HepG2 (cell line): ENCODE data around the gene CCDC85C. TPM values are rescaled to one million over a fixed set of nuclear protein-coding genes. Genes with fewer than 3 reads are reported as not detected.

Source experiments
- AKNA ChIP-seq: sonication (generic); formaldehyde crosslinking; IDR thresholded peaks from 2 replicates; pipeline ENCODE4 v1.4.0; 2020; ENCODE audit warnings: missing genetic modification reagents, borderline replicate concordance
- ATM ChIP-seq: fragments of 450-650 bp; IDR thresholded peaks from 2 replicates; pipeline ENCODE4 v1.7.1; 2017; ENCODE audit warnings: mild to moderate bottlenecking, borderline replicate concordance
- CENPT ChIP-seq: sonication (generic); formaldehyde crosslinking; IDR thresholded peaks from 2 replicates; pipeline ENCODE4 v1.8.0; 2022; ENCODE audit warnings: low read depth, mild to moderate bottlenecking, moderate library complexity, missing genetic modification reagents
- CREB1 ChIP-seq, 2 experiments: fragments of 450-650 bp in 1 of 2; IDR thresholded peaks; 2 replicates each; pipeline ENCODE4 v1.6.1; 2016 to 2017; ENCODE audit warnings: control low read depth in 1 of 2, mild to moderate bottlenecking in 1 of 2, missing compliant biosample characterization in 1 of 2, missing genetic modification characterization in 1 of 2
- ELF1 ChIP-seq: sonication (generic); formaldehyde crosslinking; IDR thresholded peaks from 2 replicates; pipeline ENCODE4 v1.4.0; 2020; ENCODE audit warnings: missing genetic modification reagents
- ETV5 ChIP-seq: IDR thresholded peaks from 2 replicates; pipeline ENCODE4 v1.6.1; 2018; ENCODE audit warnings: missing biosample characterization, missing genetic modification reagents, inconsistent platforms, borderline replicate concordance
- SUZ12 ChIP-seq: fragments of 150-350 bp; IDR thresholded peaks from 2 replicates; pipeline ENCODE4 v1.6.1; 2014; ENCODE audit warnings: low read depth, low read length
- TARDBP ChIP-seq: sonication (generic); formaldehyde crosslinking; IDR thresholded peaks from 2 replicates; pipeline ENCODE4 v1.8.0; 2022; ENCODE audit warnings: mild to moderate bottlenecking, missing genetic modification reagents
- THAP7 ChIP-seq: sonication (generic); formaldehyde crosslinking; IDR thresholded peaks from 2 replicates; pipeline ENCODE4 v1.8.1; 2023; ENCODE audit warnings: mild to moderate bottlenecking, missing genetic modification reagents
- ZBED4 ChIP-seq: sonication (generic); formaldehyde crosslinking; IDR thresholded peaks from 2 replicates; pipeline ENCODE4 v1.4.0; 2020; ENCODE audit warnings: missing genetic modification reagents, borderline replicate concordance
- ZNF274 ChIP-seq: sonication (generic); formaldehyde crosslinking; IDR thresholded peaks from 2 replicates; pipeline ENCODE4 v1.5.1; 2020; ENCODE audit warnings: mild to moderate bottlenecking, missing genetic modification reagents
- ZNF530 ChIP-seq: sonication (generic); formaldehyde crosslinking; IDR thresholded peaks from 2 replicates; pipeline ENCODE4 v1.5.0; 2020; ENCODE audit warnings: low read depth, mild to moderate bottlenecking, missing genetic modification reagents
- ZNF605 ChIP-seq: sonication (generic); formaldehyde crosslinking; IDR thresholded peaks from 2 replicates; pipeline ENCODE4 v1.8.0; 2022; ENCODE audit warnings: mild to moderate bottlenecking, missing genetic modification reagents
- polyA plus RNA-seq, 8 experiments: library from polyadenylated mRNA; depleted of rRNA in 3 of 8; stranded (reverse) in 7 of 8; unstranded in 1 of 8; fragments of >200 nt; fragmentation: Illumina TruSeq in 4 of 8; extraction: Trizol in 4 of 8; gene quantifications; 2 replicates each; pipeline versions ENCODE4 v1.2.1 to v1.2.3, GENCODE V29; 2011 to 2016; ENCODE audit warnings: low read depth in 4 of 8, missing spikeins in 1 of 8, mixed read lengths in 1 of 8; ENCODE audit not compliant: insufficient read depth in 1 of 8
- total RNA-seq, 5 experiments: library from RNA; depleted of rRNA; stranded (reverse); fragments of >200 nt; fragmentation: Illumina TruSeq; extraction: Trizol; gene quantifications; 2 replicates each; pipeline ENCODE4 v1.2.3, GENCODE V29; 2016; ENCODE audit warnings: low read depth in 1 of 5
- TF ChIP-seq, protein P1 (sequence below): sonication (generic); formaldehyde crosslinking; IDR thresholded peaks from 2 replicates; pipeline ENCODE4 v1.5.1; 2020; ENCODE audit warnings: missing genetic modification reagents, mild to moderate bottlenecking, borderline replicate concordance
- TF ChIP-seq, protein P2 (sequence below): IDR thresholded peaks from 2 replicates; pipeline ENCODE4 v1.6.1; 2018; ENCODE audit warnings: missing genetic modification reagents
- TF ChIP-seq, protein P3 (sequence below): sonication (generic); formaldehyde crosslinking; IDR thresholded peaks from 2 replicates; pipeline ENCODE4 v1.5.0; 2020; ENCODE audit warnings: missing genetic modification reagents

Gene CCDC85C
- total and polyA plus RNA-seq, 2 of the 13 experiments (the other 11 are each of a cell fraction or from before 2014, with no cell fraction given), result 18.8 to 43.8 TPM

GRCh38 chr14:99604278-99604765 lies 315 bp upstream of the CCDC85C start (continued):
- 0 out of 2 replicates have a peak, but pooled peaks have one; percentile 35 for TF ChIP-seq ZBED4 (CRISPR knock-in tag)
- TF ChIP-seq CREB1 (IDR thresholded peaks at IDR 0.05), result peak; percentile 17; the same call in 1 of the 2 replicates
- no peak for TF ChIP-seq CREB1 (CRISPR knock-in tag; IDR thresholded peaks at IDR 0.05)
- no peak for TF ChIP-seq ELF1
- TF ChIP-seq TARDBP (CRISPR knock-in tag), result no peak
- TF ChIP-seq, protein P1, sequence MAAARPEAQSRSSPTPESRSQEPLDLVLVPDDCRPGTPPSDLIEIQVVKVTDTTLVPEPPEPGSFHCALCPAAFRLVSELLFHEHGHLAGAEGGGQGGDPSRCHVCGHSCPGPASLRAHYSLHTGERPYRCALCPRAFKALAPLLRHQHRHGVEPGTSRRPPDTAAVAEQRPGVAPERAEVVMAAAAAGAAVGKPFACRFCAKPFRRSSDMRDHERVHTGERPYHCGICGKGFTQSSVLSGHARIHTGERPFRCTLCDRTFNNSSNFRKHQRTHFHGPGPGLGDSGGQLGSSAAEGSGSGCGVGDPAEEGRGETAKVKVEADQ (CRISPR knock-in tag), result no peak
- no peak for TF ChIP-seq ZNF530
- no peak for TF ChIP-seq SUZ12
- TF ChIP-seq ATM, result no peak
- TF ChIP-seq, protein P2, sequence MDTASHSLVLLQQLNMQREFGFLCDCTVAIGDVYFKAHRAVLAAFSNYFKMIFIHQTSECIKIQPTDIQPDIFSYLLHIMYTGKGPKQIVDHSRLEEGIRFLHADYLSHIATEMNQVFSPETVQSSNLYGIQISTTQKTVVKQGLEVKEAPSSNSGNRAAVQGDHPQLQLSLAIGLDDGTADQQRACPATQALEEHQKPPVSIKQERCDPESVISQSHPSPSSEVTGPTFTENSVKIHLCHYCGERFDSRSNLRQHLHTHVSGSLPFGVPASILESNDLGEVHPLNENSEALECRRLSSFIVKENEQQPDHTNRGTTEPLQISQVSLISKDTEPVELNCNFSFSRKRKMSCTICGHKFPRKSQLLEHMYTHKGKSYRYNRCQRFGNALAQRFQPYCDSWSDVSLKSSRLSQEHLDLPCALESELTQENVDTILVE, result no peak
- no peak for TF ChIP-seq ETV5 (CRISPR knock-in tag)
- TF ChIP-seq ZNF274 (CRISPR knock-in tag), result 0 out of 2 replicates have a peak, but pooled peaks have one; percentile 16
- no peak for TF ChIP-seq THAP7 (CRISPR knock-in tag)
- TF ChIP-seq, protein P3, sequence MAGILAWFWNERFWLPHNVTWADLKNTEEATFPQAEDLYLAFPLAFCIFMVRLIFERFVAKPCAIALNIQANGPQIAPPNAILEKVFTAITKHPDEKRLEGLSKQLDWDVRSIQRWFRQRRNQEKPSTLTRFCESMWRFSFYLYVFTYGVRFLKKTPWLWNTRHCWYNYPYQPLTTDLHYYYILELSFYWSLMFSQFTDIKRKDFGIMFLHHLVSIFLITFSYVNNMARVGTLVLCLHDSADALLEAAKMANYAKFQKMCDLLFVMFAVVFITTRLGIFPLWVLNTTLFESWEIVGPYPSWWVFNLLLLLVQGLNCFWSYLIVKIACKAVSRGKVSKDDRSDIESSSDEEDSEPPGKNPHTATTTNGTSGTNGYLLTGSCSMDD (CRISPR knock-in tag), result no peak
- TF ChIP-seq CENPT (CRISPR knock-in tag), result no peak
- no peak for TF ChIP-seq ZNF605 (CRISPR knock-in tag)
- TF ChIP-seq AKNA (CRISPR knock-in tag), result no peak
